ENCODE measurements around the gene CHL1.

GRCh38 chr3:364287-364686, 167.7 kb downstream of the CHL1 start:
- TF ChIP-seq CTCF (IDR thresholded peaks at IDR 0.05) (no peak), POLR2A (IDR thresholded peaks at IDR 0.05) (no peak)

Measured in Peyer's patch (tissue), 4 donors.